Measurements from ENCODE around the gene KIF14.
"Not testable (repeated sequence)": the region's sequence is repeated elsewhere in the genome, so short reads cannot be mapped to it uniquely, and the experiment has no call there.

The KIF14 gene

GRCh38 chr1:200546577-200546976 lies 74.0 kb downstream of the KIF14 start:
- no peak for DNase-seq (ENCODE audit: low spot score)

GRCh38 chr1:200542162-200542561 lies 78.4 kb downstream of the KIF14 start:
- DNase-seq (ENCODE audit: low spot score) = no peak

- DNase-seq (ENCODE audit: low spot score) = no peak
These were observed 80.3 kb downstream of the KIF14 start for GRCh38 chr1:200540281-200540680.

GRCh38 chr1:200538179-200538578 lies 82.4 kb downstream of the KIF14 start:
- no peak for DNase-seq (ENCODE audit: low spot score)

GRCh38 chr1:200535605-200536004 lies 84.9 kb downstream of the KIF14 start:
- DNase-seq (ENCODE audit: low spot score) = no peak

- DNase-seq (ENCODE audit: low spot score) = no peak
These were observed 89.8 kb downstream of the KIF14 start for GRCh38 chr1:200530623-200531261.

- no peak for DNase-seq (ENCODE audit: low spot score)
These were observed 91.5 kb downstream of the KIF14 start for GRCh38 chr1:200528858-200529606.

- DNase-seq (ENCODE audit: low spot score) = no peak
These were observed 92.9 kb downstream of the KIF14 start for GRCh38 chr1:200527670-200528069.

GRCh38 chr1:200526709-200527612 lies 93.6 kb downstream of the KIF14 start:
- peak; percentile 24 for DNase-seq (ENCODE audit: low spot score)

GRCh38 chr1:200525090-200525987 lies 95.2 kb downstream of the KIF14 start:
- peak; percentile 59 for DNase-seq (ENCODE audit: low spot score)

- not testable (repeated sequence) for DNase-seq (ENCODE audit: low spot score)
These were observed 96.0 kb downstream of the KIF14 start for GRCh38 chr1:200524551-200524950.

GRCh38 chr1:200524092-200524491 lies 96.5 kb downstream of the KIF14 start:
- DNase-seq (ENCODE audit: low spot score) = no peak

- DNase-seq (ENCODE audit: low spot score) = no peak
These were observed 99.8 kb downstream of the KIF14 start for GRCh38 chr1:200520735-200521134.

GRCh38 chr1:200518524-200518923 lies 102.0 kb downstream of the KIF14 start:
- DNase-seq (ENCODE audit: low spot score) = no peak

GRCh38 chr1:200512191-200512590 lies 108.4 kb downstream of the KIF14 start:
- DNase-seq (ENCODE audit: low spot score) = peak; percentile 67

- peak; percentile 89 for DNase-seq (ENCODE audit: low spot score)
These were observed 110.3 kb downstream of the KIF14 start for GRCh38 chr1:200510228-200510623.

GRCh38 chr1:200506471-200506870 lies 114.1 kb downstream of the KIF14 start:
- no peak for DNase-seq (ENCODE audit: low spot score)

GRCh38 chr1:200505257-200505656 lies 115.3 kb downstream of the KIF14 start:
- DNase-seq (ENCODE audit: low spot score) = no peak

Data from GM03348 (cell line).